DMS114 treated with DMSO at 0.1 percent for 48 hours (cell line): Measurements from ENCODE around the gene TRPV4.

Experiments used
- DNase-seq: peaks from one replicate; lab custom pipeline; 2025; ENCODE audit not compliant: unreplicated experiment; lab: John Stamatoyannopoulos, UW

The TRPV4 gene

GRCh38 chr12:109829667-109830066 is 3.5 kb downstream of the TRPV4 start:
- no peak for DNase-seq

GRCh38 chr12:109828754-109829511 is 4.3 kb downstream of the TRPV4 start:
- DNase-seq = no peak

GRCh38 chr12:109827566-109828550 is 5.3 kb downstream of the TRPV4 start:
- DNase-seq = no peak

DNA sequence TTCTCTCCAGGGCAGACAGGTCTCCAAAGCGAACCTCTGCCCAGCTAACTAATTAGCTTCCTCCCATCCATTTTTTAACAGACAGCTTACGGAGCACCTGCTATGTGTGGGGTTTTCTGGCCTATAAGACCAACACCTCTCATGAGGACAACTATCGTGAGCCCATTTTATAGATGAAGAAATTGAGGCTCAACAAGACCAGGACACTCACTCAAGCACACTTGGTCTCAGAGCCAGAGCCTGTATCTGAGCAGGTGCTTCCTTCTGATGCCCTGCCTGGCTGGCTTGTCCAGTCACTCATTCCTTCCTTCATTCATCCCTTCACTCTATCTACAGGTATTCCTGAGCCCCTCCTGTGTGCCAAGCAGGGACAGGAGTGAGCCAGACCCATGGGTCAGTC is 6.1 kb downstream of the TRPV4 start:
- DNase-seq = no peak

DNA sequence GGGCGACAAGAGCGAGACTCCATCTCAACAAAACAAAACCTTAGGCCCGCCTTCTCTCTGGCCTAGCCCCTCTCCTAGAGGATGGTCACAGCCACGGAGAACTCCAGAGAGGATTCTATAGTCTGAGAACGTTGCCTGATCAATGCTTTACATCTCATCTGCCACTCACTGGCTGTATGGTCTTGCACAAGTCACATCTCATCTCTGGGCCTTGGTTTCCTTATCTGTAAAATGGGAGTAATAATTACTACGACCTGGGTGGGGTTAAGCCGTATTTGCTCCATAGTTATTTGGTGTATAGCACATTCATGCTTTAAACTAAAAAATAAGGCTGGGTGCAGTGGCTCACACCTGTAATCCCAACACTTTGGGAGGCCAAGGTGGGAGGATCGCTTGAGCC is 8.5 kb downstream of the TRPV4 start:
- no peak for DNase-seq

GRCh38 chr12:109822951-109823411 is 10.2 kb downstream of the TRPV4 start:
- no peak for DNase-seq

DNA sequence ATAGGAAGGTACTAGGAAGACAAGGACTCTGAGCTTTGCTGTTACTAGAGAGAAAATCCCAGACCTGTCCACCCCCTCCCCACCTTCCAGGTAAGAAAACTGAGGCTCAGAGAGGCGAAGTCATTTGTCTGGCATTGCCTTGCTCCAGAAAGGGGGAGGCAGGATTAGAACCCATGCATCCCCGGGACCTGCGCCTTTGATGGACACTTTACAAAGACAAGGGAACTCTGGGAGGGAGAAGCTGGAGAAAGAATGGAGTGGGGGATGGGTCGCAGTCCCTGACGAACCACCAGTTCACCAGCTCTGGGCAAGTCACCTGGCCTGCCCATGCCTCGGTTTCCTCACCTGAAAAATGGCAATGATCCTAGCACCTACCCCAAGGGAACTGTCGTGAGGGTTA is 10.8 kb downstream of the TRPV4 start:
- DNase-seq = no peak

DNA sequence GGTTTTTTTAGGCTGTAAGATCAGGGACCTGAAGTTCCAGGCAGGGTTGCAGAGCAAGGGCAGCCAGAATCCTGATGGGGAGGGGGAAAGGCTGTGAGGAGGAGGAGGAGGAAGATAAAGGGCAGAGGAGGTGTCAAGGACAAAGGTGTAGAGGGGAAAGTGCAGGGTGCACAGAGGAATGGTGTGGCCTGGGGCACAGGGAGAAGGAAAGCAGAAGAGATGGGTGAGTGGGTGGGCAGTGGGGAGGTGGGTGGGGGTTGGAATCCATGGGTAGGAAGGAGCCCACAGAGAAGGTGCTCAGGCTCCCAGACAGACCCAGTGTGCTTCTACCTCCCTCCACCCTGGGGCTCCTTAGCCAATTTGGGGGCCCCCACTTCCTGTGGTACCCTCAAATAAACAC is 11.2 kb downstream of the TRPV4 start:
- DNase-seq = no peak

DNA sequence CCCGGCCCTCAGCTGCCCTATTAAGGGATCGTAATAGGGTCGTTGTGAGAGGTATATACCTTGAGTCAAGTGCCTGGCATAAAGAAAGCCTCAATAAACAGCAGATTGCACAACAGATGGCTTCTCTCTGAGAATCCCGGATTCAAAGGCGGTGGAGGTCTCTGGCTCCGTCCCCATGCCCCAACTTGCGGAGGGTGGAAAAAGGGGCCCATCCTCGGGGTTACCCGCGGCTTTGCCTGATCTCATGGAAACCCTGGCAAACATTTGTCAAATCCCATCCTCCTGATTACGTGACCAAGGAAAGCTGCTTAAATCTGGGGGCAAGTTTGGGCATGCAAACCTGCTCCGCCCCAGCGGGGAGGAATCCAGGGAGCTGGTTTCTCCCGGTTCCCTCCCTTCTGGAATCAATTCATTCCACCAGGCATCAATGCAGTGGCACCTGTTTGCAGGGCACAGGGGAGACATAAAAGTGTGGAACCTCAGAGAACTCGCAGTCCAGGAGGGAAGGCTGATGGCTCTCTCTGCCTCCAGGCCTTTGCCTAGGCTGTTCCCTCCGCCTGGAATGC is 12.3 kb downstream of the TRPV4 start:
- DNase-seq = no peak

GRCh38 chr12:109818905-109819500 is 14.2 kb downstream of the TRPV4 start:
- no peak for DNase-seq

- DNase-seq = no peak
Measured at GRCh38 chr12:109818253-109818652, 14.9 kb downstream of the TRPV4 start.

- no peak for DNase-seq
Measured at GRCh38 chr12:109817627-109818231, 15.5 kb downstream of the TRPV4 start.

DNA sequence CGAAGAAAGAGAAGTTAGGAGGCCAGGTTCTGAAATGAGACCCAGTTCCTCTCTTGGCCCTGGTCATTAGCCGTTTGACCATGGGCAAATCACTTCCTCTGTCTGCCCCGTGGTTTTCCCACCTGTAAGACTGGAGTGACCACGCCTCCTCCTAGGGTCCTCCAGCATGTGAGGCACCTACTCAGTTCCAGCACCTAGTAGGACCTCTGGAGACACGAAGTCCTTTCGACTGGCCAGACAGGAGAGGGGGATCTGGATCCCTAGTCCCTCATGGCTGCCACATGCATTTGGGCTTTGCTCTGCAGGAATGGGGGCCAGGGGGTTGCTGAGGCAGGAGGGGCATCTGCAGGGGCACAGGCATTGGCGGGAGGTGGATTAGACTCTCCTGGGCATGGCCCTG is 16.3 kb downstream of the TRPV4 start:
- no peak for DNase-seq

GRCh38 chr12:109815757-109816617 is 17.2 kb downstream of the TRPV4 start:
- DNase-seq = no peak

GRCh38 chr12:109815225-109815624 is 18.0 kb downstream of the TRPV4 start:
- no peak for DNase-seq

DNA sequence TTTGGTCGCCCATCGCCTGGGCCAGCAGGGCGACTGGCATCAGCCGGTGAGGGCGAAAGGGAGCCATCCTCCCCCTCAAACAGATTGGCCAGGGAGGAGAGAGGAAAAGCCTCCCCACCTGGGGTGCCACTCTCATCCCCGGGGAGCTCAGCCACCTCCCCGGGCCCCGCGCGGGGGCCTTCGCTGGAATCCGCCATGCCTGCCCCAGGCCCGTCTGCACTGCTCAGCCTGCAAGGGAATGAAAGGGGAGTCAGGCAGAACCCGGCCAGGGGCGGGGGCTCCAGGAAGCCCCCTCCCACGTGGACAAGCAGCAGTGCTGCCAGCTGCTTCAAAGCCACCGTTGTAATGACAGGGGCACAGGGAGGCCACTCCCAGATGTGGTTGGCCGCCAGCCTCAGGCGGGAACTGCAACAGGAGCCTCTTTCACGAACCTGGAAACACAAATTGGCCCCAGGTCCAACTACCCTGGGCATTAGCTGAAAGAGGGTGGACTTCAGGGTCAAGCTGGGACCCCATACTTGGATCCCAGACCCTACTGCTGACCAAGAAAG is 18.5 kb downstream of the TRPV4 start:
- no peak for DNase-seq

GRCh38 chr12:109813810-109814416 is 19.3 kb downstream of the TRPV4 start:
- no peak for DNase-seq

DNA sequence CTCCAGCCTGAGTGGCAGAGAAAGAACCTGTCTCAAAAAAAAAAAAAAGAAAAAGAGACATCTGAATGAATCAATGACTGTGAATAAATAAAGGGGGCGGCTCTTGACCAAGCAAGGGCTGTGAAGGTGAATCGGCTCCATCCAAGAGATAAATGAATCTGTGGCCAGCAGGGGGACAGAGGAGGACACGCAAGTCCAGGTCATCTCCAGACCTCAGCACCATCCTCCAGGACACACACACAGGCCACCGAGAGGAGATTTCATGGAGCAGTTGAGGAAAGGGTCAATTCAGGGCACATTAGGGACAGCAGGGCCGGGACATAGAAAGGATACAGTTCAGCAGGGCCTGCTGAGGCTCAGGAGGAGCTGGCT is 21.6 kb downstream of the TRPV4 start:
- no peak for DNase-seq

- no peak for DNase-seq
Measured at GRCh38 chr12:109810954-109811623, 22.1 kb downstream of the TRPV4 start.
